GM12878 (cell line): ENCODE results near the gene STEAP3. TPM values are rescaled to one million over a fixed set of nuclear protein-coding genes. Genes with fewer than 3 reads are reported as not detected.

Source experiments
- ATAC-seq: fragments of 200-7000 bp; cut with Tn5 transposase; 3 replicates; pipeline ENCODE4 v1.9.1; 2020; ENCODE audit warnings: mild to moderate bottlenecking, moderate library complexity
- BruUV-seq: library from RNA; stranded (reverse); fragments of 400-500 nt; replicated peaks from 2 replicates; lab custom pipeline; 2021; lab: Mats Ljungman, UMichigan
- CTCF ChIA-PET: fragments of 300-600 bp; sonication (Branson Sonifier 250); formaldehyde crosslinking; extraction: SDS; loops from one replicate; lab custom pipeline; 2021; ENCODE audit warnings: inconsistent platforms; lab: Yijun Ruan, JAX
- POLR2A ChIA-PET: fragments of 350-600 bp; formaldehyde crosslinking; extraction: SDS; loops from one replicate; lab custom pipeline; 2021; ENCODE audit warnings: inconsistent platforms; lab: Charles Lee
- RAD21 ChIA-PET: fragments of 300-600 bp; sonication (Branson Sonifier 250); formaldehyde crosslinking; loops from one replicate; lab custom pipeline; 2023; ENCODE audit warnings: antibody characterized with exemption; ENCODE audit not compliant: unreplicated experiment; lab: Charles Lee
- SMC1A ChIA-PET: fragments of 300-600 bp; sonication (Branson Sonifier 250); formaldehyde crosslinking; loops from one replicate; lab custom pipeline; 2023; ENCODE audit not compliant: unreplicated experiment, uncharacterized antibody; lab: Charles Lee
- DNase-seq: peaks from one replicate; pipeline ENCODE4 v3.0.0-alpha.2; 2011; ENCODE audit warnings: low read depth, low spot score
- FAIRE-seq: peaks from 3 replicates; lab custom pipeline; 2011; peaks lifted over from hg19 to GRCh38; lab: Jason Lieb, UNC
- H2AFZ ChIP-seq: 2 replicates; pipeline ENCODE4 v1.6.0; 2011; ENCODE audit warnings: low read depth, low read length, control low read depth; ENCODE audit not compliant: control insufficient read depth
- H3K27ac ChIP-seq: 2 replicates; pipeline ENCODE4 v1.5.1; 2011; ENCODE audit warnings: control low read depth; ENCODE audit not compliant: control insufficient read depth, insufficient read depth
- H3K27me3 ChIP-seq, 2 experiments: replicated peaks in 1 of 2; 2 replicates each; pipeline versions ENCODE4 v1.6.0 to v1.6.1; 2011; ENCODE audit warnings: low read length in 1 of 2; ENCODE audit not compliant: control insufficient read depth in 2 of 2, insufficient read depth in 2 of 2
- H3K36me3 ChIP-seq, 2 experiments: 2 replicates each; pipeline ENCODE4 v1.5.1; 2011; ENCODE audit warnings: low read length in 1 of 2; ENCODE audit not compliant: control insufficient read depth in 2 of 2, insufficient read depth in 2 of 2
- H3K4me1 ChIP-seq: 2 replicates; pipeline ENCODE4 v1.6.1; 2011; ENCODE audit warnings: mild to moderate bottlenecking, low read length, moderate library complexity, mixed read lengths; ENCODE audit not compliant: control insufficient read depth, insufficient read depth
- H3K4me2 ChIP-seq: 2 replicates; pipeline ENCODE4 v1.6.0; 2011; ENCODE audit warnings: control low read depth; ENCODE audit not compliant: control insufficient read depth, insufficient read depth
- H3K4me3 ChIP-seq: fragments of 200-600 bp; sonication (generic); 2 replicates; pipeline ENCODE4 v1.5.1; 2016
- H3K79me2 ChIP-seq: 2 replicates; pipeline ENCODE4 v1.6.0; 2011; ENCODE audit warnings: low read length; ENCODE audit not compliant: control insufficient read depth, insufficient read depth
- H3K9ac ChIP-seq: 2 replicates; pipeline ENCODE4 v1.8.0; 2011; ENCODE audit warnings: low read length, control low read depth, mixed read lengths; ENCODE audit not compliant: control insufficient read depth, insufficient read depth
- H3K9me3 ChIP-seq: replicated peaks from 3 replicates; pipeline ENCODE4 v1.5.1; 2011; ENCODE audit warnings: mild to moderate bottlenecking, low read length; ENCODE audit not compliant: control insufficient read depth, insufficient read depth
- H4K20me1 ChIP-seq: 2 replicates; pipeline ENCODE4 v1.6.0; 2011; ENCODE audit not compliant: control insufficient read depth, insufficient read depth
- POU2F2 ChIP-seq: IDR thresholded peaks from 3 replicates; pipeline ENCODE4 v1.6.1; 2011; ENCODE audit warnings: low read depth, mild to moderate bottlenecking, low read length, borderline replicate concordance
- RAD21 ChIP-seq: IDR thresholded peaks from 2 replicates; pipeline ENCODE4 v1.6.1; 2011; ENCODE audit warnings: mild to moderate bottlenecking, low read depth, low read length, moderate library complexity; ENCODE audit not compliant: insufficient read depth
- WGBS: methylation state at CpG from one replicate; pipeline ENCODE4 v1.1.6; 2016; ENCODE audit warnings: low lambda C conversion rate; ENCODE audit not compliant: insufficient replicate concordance, insufficient coverage; ENCODE audit errors: missing lambda C conversion rate; 5-methylcytosine and 5-hydroxymethylcytosine counted together
- in situ Hi-C: fragments of 300-500 bp; cut with MboI; formaldehyde crosslinking; loops from 9 replicates; pipeline ENCODE4 v1.14.3; 2018; ENCODE audit warnings: mixed read lengths
- intact Hi-C: fragments of 100-400 bp; cut with micrococcal nuclease; formaldehyde crosslinking; loops from one replicate; pipeline ENCODE4 v1.14.2; 2022; ENCODE audit not compliant: unreplicated experiment
- polyA plus RNA-seq, 11 experiments: library from polyadenylated mRNA; depleted of rRNA in 4 of 11; unstranded in 6 of 11; stranded (reverse) in 5 of 11; fragments of >200 nt; fragmentation: Nextera tagmentation in 4 of 11; fragmentation: Illumina TruSeq in 1 of 11; extraction: Ambion mirVana in 4 of 11; extraction: Trizol in 1 of 11; gene quantifications; 1 replicate in 1 of 11; 2 replicates in 10 of 11; pipeline versions ENCODE4 v1.2.1 to v1.2.3, GENCODE V29; 2011 to 2016; ENCODE audit warnings: inconsistent platforms in 2 of 11, missing spikeins in 2 of 11, low read depth in 1 of 11
- total RNA-seq, 4 experiments: library from RNA; depleted of rRNA in 3 of 4; stranded (reverse); fragments of >200 nt in 3 of 4; fragmentation: Illumina TruSeq in 1 of 4; extraction: Trizol in 1 of 4; gene quantifications; 2 replicates each; pipeline versions ENCODE4 v1.2.1 to v1.2.3, GENCODE V29; 2013 to 2021
- TF ChIP-seq, protein P1 (sequence below): fragments of 450-650 bp; IDR thresholded peaks from 2 replicates; pipeline ENCODE4 v1.6.1; 2016; ENCODE audit warnings: mild to moderate bottlenecking
- TF ChIP-seq, protein P2 (sequence below), 3 experiments: IDR thresholded peaks in 2 of 3; conservative IDR thresholded peaks in 1 of 3; 2 replicates each; pipeline ENCODE4 v1.5.1; 2011; ENCODE audit warnings: low read depth in 3 of 3, low read length in 3 of 3, mild to moderate bottlenecking in 3 of 3, control low read depth in 2 of 3, moderate library complexity in 2 of 3, inconsistent platforms in 1 of 3, mixed read lengths in 1 of 3; ENCODE audit not compliant: control insufficient read depth in 2 of 3, insufficient read depth in 1 of 3; ENCODE audit errors: extremely low read depth in 1 of 3

The STEAP3 gene
- total and polyA plus RNA-seq, 10 of the 15 experiments (the other 5 are each of a cell fraction or from before 2014, with no cell fraction given) = 0.42 to 8.3 (median 4.8) TPM

DNA sequence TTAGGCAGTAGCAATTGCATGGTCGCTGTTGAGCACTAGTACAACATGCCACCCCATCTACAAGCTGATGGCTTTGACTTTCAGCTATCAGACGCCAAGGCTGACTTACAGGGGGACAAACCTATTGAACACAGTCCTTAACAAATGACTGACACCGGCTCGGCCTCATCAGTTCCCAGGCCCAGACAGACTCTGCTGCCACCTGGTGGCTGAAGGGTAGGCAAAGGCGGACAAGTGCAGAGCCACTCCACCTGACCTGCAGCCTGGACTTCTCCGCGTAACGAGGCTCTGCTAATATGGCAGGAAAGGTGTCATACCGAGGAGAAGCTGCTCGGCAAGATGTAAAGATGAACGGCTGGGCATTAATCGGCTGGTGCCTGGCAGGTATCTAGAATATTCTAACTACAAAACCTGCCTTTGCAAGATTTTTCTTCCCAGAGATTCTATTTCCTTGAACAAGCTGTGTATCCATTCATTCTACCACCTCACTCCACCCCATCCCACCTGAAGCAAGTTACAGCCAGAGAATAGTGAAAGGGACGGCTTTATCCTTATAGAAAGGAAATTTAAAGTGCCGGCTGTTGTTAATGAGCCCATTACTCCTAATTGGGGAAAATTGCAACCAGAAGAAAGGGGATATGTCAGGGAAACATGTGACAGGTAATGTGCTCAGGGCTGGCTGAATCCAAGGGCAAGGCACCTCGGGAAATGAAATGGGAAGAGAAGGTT lies 67.4 kb downstream of the STEAP3 start:
- Histone ChIP-seq H4K20me1 (no peaks in the 10 kb centered on the region), H3K4me3 (no peak overlapping the region), H3K36me3 (no peaks in the 10 kb centered on the region), H3K79me2 (no peaks in the 10 kb centered on the region), H3K4me1 (no peaks in the 10 kb centered on the region), H3K9me3 (no peaks in the 10 kb centered on the region), H3K4me2 (no peak overlapping the region), H3K27ac (no peak overlapping the region), H2AFZ (no peak overlapping the region), H3K27me3 (no peaks in the 10 kb centered on the region)
- WGBS = 78% methylated on average over 15 of the region's 15 CpGs
- BruUV-seq = no TSS peak
- ATAC-seq (peak; percentile 54; the same call in 2 of the 3 replicates), FAIRE-seq (no peak), DNase-seq (no peak)
- CTCF ChIA-PET = no interaction called here
- SMC1A ChIA-PET = interaction anchor here (1.0 kb wide), 1 partner anchor 9 kb away, joined by 3 read pairs; no protein-coding TSS in a partner anchor
- in situ Hi-C loops = no loop called here
- POLR2A ChIA-PET = no interaction called here
- intact Hi-C loops = no loop called here
- TF ChIP-seq, protein P1, sequence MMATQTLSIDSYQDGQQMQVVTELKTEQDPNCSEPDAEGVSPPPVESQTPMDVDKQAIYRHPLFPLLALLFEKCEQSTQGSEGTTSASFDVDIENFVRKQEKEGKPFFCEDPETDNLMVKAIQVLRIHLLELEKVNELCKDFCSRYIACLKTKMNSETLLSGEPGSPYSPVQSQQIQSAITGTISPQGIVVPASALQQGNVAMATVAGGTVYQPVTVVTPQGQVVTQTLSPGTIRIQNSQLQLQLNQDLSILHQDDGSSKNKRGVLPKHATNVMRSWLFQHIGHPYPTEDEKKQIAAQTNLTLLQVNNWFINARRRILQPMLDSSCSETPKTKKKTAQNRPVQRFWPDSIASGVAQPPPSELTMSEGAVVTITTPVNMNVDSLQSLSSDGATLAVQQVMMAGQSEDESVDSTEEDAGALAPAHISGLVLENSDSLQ = 0 out of 2 replicates have a peak, but pooled peaks have one; percentile 15
- TF ChIP-seq, protein P2, sequence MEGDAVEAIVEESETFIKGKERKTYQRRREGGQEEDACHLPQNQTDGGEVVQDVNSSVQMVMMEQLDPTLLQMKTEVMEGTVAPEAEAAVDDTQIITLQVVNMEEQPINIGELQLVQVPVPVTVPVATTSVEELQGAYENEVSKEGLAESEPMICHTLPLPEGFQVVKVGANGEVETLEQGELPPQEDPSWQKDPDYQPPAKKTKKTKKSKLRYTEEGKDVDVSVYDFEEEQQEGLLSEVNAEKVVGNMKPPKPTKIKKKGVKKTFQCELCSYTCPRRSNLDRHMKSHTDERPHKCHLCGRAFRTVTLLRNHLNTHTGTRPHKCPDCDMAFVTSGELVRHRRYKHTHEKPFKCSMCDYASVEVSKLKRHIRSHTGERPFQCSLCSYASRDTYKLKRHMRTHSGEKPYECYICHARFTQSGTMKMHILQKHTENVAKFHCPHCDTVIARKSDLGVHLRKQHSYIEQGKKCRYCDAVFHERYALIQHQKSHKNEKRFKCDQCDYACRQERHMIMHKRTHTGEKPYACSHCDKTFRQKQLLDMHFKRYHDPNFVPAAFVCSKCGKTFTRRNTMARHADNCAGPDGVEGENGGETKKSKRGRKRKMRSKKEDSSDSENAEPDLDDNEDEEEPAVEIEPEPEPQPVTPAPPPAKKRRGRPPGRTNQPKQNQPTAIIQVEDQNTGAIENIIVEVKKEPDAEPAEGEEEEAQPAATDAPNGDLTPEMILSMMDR (IDR thresholded peaks at IDR 0.05 in 2 of 3, conservative IDR thresholded peaks at IDR 0.05 in 1 of 3; ENCODE audit: control insufficient read depth in 2 of 3, extremely low read depth in 1 of 3, insufficient read depth in 1 of 3, low read depth in 3 of 3, low read length in 3 of 3) = peak; percentile 9 to 15 (median 11); a peak in 2 of 6 replicates
- TF ChIP-seq RAD21 (peak; percentile 31; the same call in 1 of the 2 replicates), POU2F2 (no peak)
- TF ChIP-seq, all 136 proteins: peak for 3
- no peak overlapping the region for H3K9ac ChIP-seq
- RAD21 ChIA-PET = interaction anchor here (1.1 kb wide), 1 partner anchor 21 kb away, joined by 3 read pairs; no protein-coding TSS in a partner anchor
